Adrenal gland (tissue), 5 donors: ENCODE results near the gene PDGFC.

ENCODE experiments used
- POLR2A ChIP-seq, 2 donors: fragments of 450-650 bp; IDR thresholded peaks; one replicate each; pipeline ENCODE4 v1.6.1; 2017; ENCODE audit warnings: antibody characterized with exemption in 2 of 2, mild to moderate bottlenecking in 2 of 2, moderate library complexity in 1 of 2
- TF ChIP-seq, protein P1 (sequence below), 6 experiments: fragments of 450-650 bp in 4 of 6; fragments of 200-600 bp in 2 of 6; sonication (generic) in 1 of 6; IDR thresholded peaks; 1 replicate in 5 of 6; 2 replicates in 1 of 6; pipeline versions ENCODE4 v1.5.1 to v1.8.0; 2016 to 2021; ENCODE audit warnings: antibody characterized with exemption in 6 of 6, mild to moderate bottlenecking in 2 of 6, moderate library complexity in 1 of 6
- donor health status: DM: no; HTN: no; CAD: no.

DNA sequence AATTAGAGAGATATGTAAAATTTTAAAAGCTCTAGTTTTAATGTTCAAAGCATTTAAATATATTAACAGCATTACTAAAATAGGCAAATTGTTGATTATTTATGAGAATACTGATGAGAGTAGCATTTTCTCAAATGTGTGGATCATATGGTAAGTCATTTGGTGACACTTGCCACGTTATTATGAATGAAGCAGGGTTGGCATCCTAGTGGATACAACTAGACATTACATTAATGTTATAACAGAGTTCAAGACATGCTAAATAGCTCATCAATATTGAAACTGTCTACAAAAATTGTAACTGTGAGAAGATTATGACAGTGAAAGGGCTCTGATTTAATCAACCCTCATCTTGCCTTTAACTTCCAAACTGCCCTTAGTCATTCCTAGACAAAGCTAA, 171.1 kb downstream of the PDGFC start:
- TF ChIP-seq, protein P1, sequence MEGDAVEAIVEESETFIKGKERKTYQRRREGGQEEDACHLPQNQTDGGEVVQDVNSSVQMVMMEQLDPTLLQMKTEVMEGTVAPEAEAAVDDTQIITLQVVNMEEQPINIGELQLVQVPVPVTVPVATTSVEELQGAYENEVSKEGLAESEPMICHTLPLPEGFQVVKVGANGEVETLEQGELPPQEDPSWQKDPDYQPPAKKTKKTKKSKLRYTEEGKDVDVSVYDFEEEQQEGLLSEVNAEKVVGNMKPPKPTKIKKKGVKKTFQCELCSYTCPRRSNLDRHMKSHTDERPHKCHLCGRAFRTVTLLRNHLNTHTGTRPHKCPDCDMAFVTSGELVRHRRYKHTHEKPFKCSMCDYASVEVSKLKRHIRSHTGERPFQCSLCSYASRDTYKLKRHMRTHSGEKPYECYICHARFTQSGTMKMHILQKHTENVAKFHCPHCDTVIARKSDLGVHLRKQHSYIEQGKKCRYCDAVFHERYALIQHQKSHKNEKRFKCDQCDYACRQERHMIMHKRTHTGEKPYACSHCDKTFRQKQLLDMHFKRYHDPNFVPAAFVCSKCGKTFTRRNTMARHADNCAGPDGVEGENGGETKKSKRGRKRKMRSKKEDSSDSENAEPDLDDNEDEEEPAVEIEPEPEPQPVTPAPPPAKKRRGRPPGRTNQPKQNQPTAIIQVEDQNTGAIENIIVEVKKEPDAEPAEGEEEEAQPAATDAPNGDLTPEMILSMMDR (IDR thresholded peaks at IDR 0.05) = no peak
- no peak for TF ChIP-seq POLR2A (IDR thresholded peaks at IDR 0.05)
